H1 (cell line): ENCODE measurements around the gene ITLN1. TPM values are rescaled to one million over a fixed set of nuclear protein-coding genes. Genes with fewer than 3 reads are reported as not detected.

ENCODE experiments used
- CTCF ChIA-PET: fragments of 300-600 bp; sonication (Branson Sonifier 250); formaldehyde crosslinking; loops from one replicate; lab custom pipeline; 2021; ENCODE audit not compliant: partially characterized antibody; lab: Charles Lee
- POLR2A ChIA-PET: fragments of 300-600 bp; sonication (Branson Sonifier 250); formaldehyde crosslinking; loops from one replicate; lab custom pipeline; 2021; ENCODE audit warnings: inconsistent platforms; ENCODE audit not compliant: partially characterized antibody; lab: Charles Lee
- DNase-seq, 2 experiments: peaks; one replicate each; pipeline versions ENCODE4 v3.0.0 to v3.0.0-alpha.2; 2010 to 2022; ENCODE audit warnings: low spot score in 2 of 2, low read depth in 1 of 2, mixed read lengths in 1 of 2
- FAIRE-seq: peaks from 2 replicates; lab custom pipeline; 2011; peaks lifted over from hg19 to GRCh38; lab: Jason Lieb, UNC
- H2AFZ ChIP-seq: 2 replicates; pipeline ENCODE4 v1.8.1; 2012; ENCODE audit warnings: low read length, inconsistent platforms
- H2AK5ac ChIP-seq: 2 replicates; pipeline ENCODE4 v1.6.1; 2013; ENCODE audit warnings: low read depth, low read length
- H2BK120ac ChIP-seq: replicated peaks from 2 replicates; pipeline ENCODE3; 2013; ENCODE audit warnings: low read depth, low read length, inconsistent platforms
- H2BK12ac ChIP-seq: 2 replicates; pipeline ENCODE4 v1.6.1; 2013; ENCODE audit warnings: low read depth, low read length
- H2BK15ac ChIP-seq: 2 replicates; pipeline ENCODE4 v1.6.1; 2013; ENCODE audit warnings: low read length
- H2BK20ac ChIP-seq: 2 replicates; pipeline ENCODE4 v1.6.1; 2013; ENCODE audit warnings: low read length
- H2BK5ac ChIP-seq: 2 replicates; pipeline ENCODE4 v1.6.1; 2013; ENCODE audit warnings: low read depth, low read length
- H3K14ac ChIP-seq: 2 replicates; pipeline ENCODE4 v1.6.1; 2013; ENCODE audit warnings: inconsistent platforms; ENCODE audit not compliant: insufficient read length
- H3K18ac ChIP-seq: 2 replicates; pipeline ENCODE4 v1.6.1; 2013; ENCODE audit warnings: low read length; ENCODE audit errors: extremely low read depth
- H3K23ac ChIP-seq: 2 replicates; pipeline ENCODE4 v1.6.1; 2013; ENCODE audit warnings: inconsistent platforms; ENCODE audit not compliant: insufficient read length
- H3K23me2 ChIP-seq: 2 replicates; pipeline ENCODE4 v1.6.1; 2013; ENCODE audit warnings: low read depth, low read length
- H3K27ac ChIP-seq: 2 replicates; pipeline ENCODE4 v1.6.1; 2011; ENCODE audit warnings: low read depth, low read length, inconsistent platforms
- H3K27me3 ChIP-seq, 4 experiments: replicated peaks in 1 of 4; 1 replicate in 1 of 4; 2 replicates in 3 of 4; pipeline versions ENCODE4 v1.6.1 to v1.8.1; 2011 to 2013; ENCODE audit warnings: low read length in 3 of 4, mild to moderate bottlenecking in 3 of 4, inconsistent platforms in 2 of 4, mixed read lengths in 2 of 4, moderate library complexity in 1 of 4; ENCODE audit not compliant: control insufficient read depth in 3 of 4, insufficient read depth in 3 of 4; ENCODE audit errors: extremely low read depth in 1 of 4
- H3K36me3 ChIP-seq, 4 experiments: 2 replicates each; pipeline versions ENCODE4 v1.6.1 to v1.8.1; 2011 to 2013; ENCODE audit warnings: mild to moderate bottlenecking in 4 of 4, low read length in 3 of 4, moderate library complexity in 2 of 4, control low read depth in 1 of 4, inconsistent platforms in 1 of 4; ENCODE audit not compliant: insufficient read depth in 4 of 4, control insufficient read depth in 2 of 4
- H3K4ac ChIP-seq: replicated peaks from 2 replicates; pipeline ENCODE3; 2013; ENCODE audit warnings: low read length, low read depth, mixed read lengths, inconsistent platforms; ENCODE audit not compliant: insufficient read length
- H3K4me1 ChIP-seq, 4 experiments: replicated peaks in 1 of 4; 1 replicate in 1 of 4; 2 replicates in 3 of 4; pipeline versions ENCODE4 v1.6.1 to v1.8.1; 2011 to 2013; ENCODE audit warnings: low read length in 3 of 4, inconsistent platforms in 2 of 4, mixed read lengths in 1 of 4; ENCODE audit not compliant: insufficient read depth in 4 of 4, control insufficient read depth in 3 of 4
- H3K4me2 ChIP-seq, 2 experiments: 2 replicates each; pipeline versions ENCODE4 v1.6.1 to v1.8.1; 2011 to 2013; ENCODE audit warnings: low read depth in 2 of 2, low read length in 2 of 2, control low read depth in 1 of 2, inconsistent platforms in 1 of 2, mild to moderate bottlenecking in 1 of 2; ENCODE audit not compliant: insufficient read depth in 1 of 2
- H3K4me3 ChIP-seq, 4 experiments: fragments of 200-600, 300-600 bp in 1 of 4; sonication (generic), shearing (Covaris generic), sonication (Bioruptor Twin) in 1 of 4; 2 replicates each; pipeline versions ENCODE4 v1.5.1 to v1.8.1; 2011 to 2016; ENCODE audit warnings: low read length in 4 of 4, low read depth in 3 of 4, control low read depth in 2 of 4, inconsistent platforms in 2 of 4, mild to moderate bottlenecking in 2 of 4, mixed read lengths in 1 of 4, moderate library complexity in 1 of 4; ENCODE audit not compliant: insufficient read depth in 2 of 4; ENCODE audit errors: extremely low read depth in 1 of 4
- H3K56ac ChIP-seq: replicated peaks from 2 replicates; pipeline ENCODE3; 2013; ENCODE audit warnings: low read depth, mild to moderate bottlenecking, mixed read lengths, low read length, inconsistent platforms; ENCODE audit not compliant: insufficient read length
- H3K79me1 ChIP-seq: 2 replicates; pipeline ENCODE4 v1.6.1; 2013; ENCODE audit warnings: low read depth, low read length, control low read depth
- H3K79me2 ChIP-seq, 2 experiments: 2 replicates each; pipeline versions ENCODE4 v1.6.1 to v1.8.1; 2012 to 2013; ENCODE audit warnings: low read length in 2 of 2, mild to moderate bottlenecking in 2 of 2, inconsistent platforms in 1 of 2; ENCODE audit not compliant: insufficient read depth in 2 of 2, control insufficient read depth in 1 of 2
- H3K9ac ChIP-seq, 4 experiments: replicated peaks in 1 of 4; 1 replicate in 1 of 4; 2 replicates in 3 of 4; pipeline versions ENCODE4 v1.6.1 to v1.8.1; 2011 to 2013; ENCODE audit warnings: low read depth in 3 of 4, low read length in 3 of 4, control low read depth in 2 of 4, mild to moderate bottlenecking in 2 of 4, moderate library complexity in 2 of 4, inconsistent platforms in 1 of 4; ENCODE audit errors: extremely low read depth in 1 of 4
- H3K9me3 ChIP-seq, 2 experiments: 2 replicates each; pipeline versions ENCODE4 v1.6.1 to v1.8.1; 2012 to 2013; ENCODE audit warnings: mild to moderate bottlenecking in 2 of 2, moderate library complexity in 2 of 2, control low read depth in 1 of 2, inconsistent platforms in 1 of 2, low read depth in 1 of 2, low read length in 1 of 2, mixed read lengths in 1 of 2; ENCODE audit not compliant: insufficient read depth in 2 of 2
- H4K20me1 ChIP-seq, 2 experiments: replicated peaks in 1 of 2; 2 replicates each; pipeline versions ENCODE3 to v1.8.1; 2011 to 2013; ENCODE audit warnings: inconsistent platforms in 2 of 2, low read length in 2 of 2, mild to moderate bottlenecking in 1 of 2; ENCODE audit not compliant: insufficient read depth in 2 of 2, control insufficient read depth in 1 of 2
- H4K5ac ChIP-seq: 2 replicates; pipeline ENCODE4 v1.6.1; 2013; ENCODE audit warnings: low read length, low read depth, mixed read lengths, inconsistent platforms; ENCODE audit not compliant: insufficient read length
- H4K8ac ChIP-seq: 2 replicates; pipeline ENCODE4 v1.8.0; 2013; ENCODE audit warnings: mild to moderate bottlenecking, moderate library complexity, low read length, inconsistent platforms; ENCODE audit not compliant: insufficient read depth; ENCODE audit errors: extremely low read depth
- H4K91ac ChIP-seq: replicated peaks from 2 replicates; pipeline ENCODE3; 2013; ENCODE audit warnings: low read length, mixed read lengths, inconsistent platforms; ENCODE audit not compliant: insufficient read length
- BRCA1 ChIP-seq: IDR thresholded peaks from 2 replicates; pipeline ENCODE4 v1.6.1; 2012; ENCODE audit warnings: low read depth, low read length, improper control_type of control experiment
- CBX5 ChIP-seq: fragments of 300-800, 300-1000 bp; sonication (generic); IDR thresholded peaks from 2 replicates; pipeline ENCODE4 v1.7.1; 2016; ENCODE audit warnings: antibody characterized with exemption, low read length, low read depth
- CEBPB ChIP-seq: IDR thresholded peaks from 2 replicates; pipeline ENCODE4 v1.6.1; 2012; ENCODE audit warnings: low read depth, low read length
- EGR1 ChIP-seq: IDR thresholded peaks from 2 replicates; pipeline ENCODE4 v1.6.1; 2011; ENCODE audit warnings: low read depth, low read length, borderline replicate concordance
- EP300 ChIP-seq, 2 experiments: IDR thresholded peaks; 1 replicate in 1 of 2; 2 replicates in 1 of 2; pipeline ENCODE4 v1.6.1; 2011 to 2012; ENCODE audit warnings: low read depth in 2 of 2, low read length in 2 of 2, mild to moderate bottlenecking in 2 of 2, borderline replicate concordance in 1 of 2, inconsistent platforms in 1 of 2, moderate library complexity in 1 of 2
- KDM1A ChIP-seq: fragments of 200-600, 300-600 bp; sonication (generic); IDR thresholded peaks from 2 replicates; pipeline ENCODE4 v1.7.1; 2016; ENCODE audit warnings: mild to moderate bottlenecking, low read length, borderline replicate concordance
- KDM4A ChIP-seq: IDR thresholded peaks from one replicate; pipeline ENCODE4 v1.7.1; 2012; ENCODE audit warnings: low read depth, mild to moderate bottlenecking, moderate library complexity, low read length, inconsistent platforms; ENCODE audit not compliant: severe bottlenecking
- POLR2AphosphoS5 ChIP-seq: IDR thresholded peaks from 2 replicates; pipeline ENCODE4 v1.6.1; 2011; ENCODE audit warnings: low read depth, low read length
- RAD21 ChIP-seq, 2 experiments: IDR thresholded peaks in 1 of 2; conservative IDR thresholded peaks in 1 of 2; 2 replicates each; pipeline ENCODE4 v1.6.1; 2011; ENCODE audit warnings: low read depth in 2 of 2, low read length in 2 of 2, improper control_type of control experiment in 1 of 2, inconsistent platforms in 1 of 2, mild to moderate bottlenecking in 1 of 2, moderate library complexity in 1 of 2
- SIX5 ChIP-seq: IDR thresholded peaks from 2 replicates; pipeline ENCODE4 v1.6.1; 2011; ENCODE audit warnings: mild to moderate bottlenecking, low read depth, low read length
- SP2 ChIP-seq: IDR thresholded peaks from 2 replicates; pipeline ENCODE4 v1.6.1; 2012; ENCODE audit warnings: mild to moderate bottlenecking, low read length, inconsistent platforms
- SUZ12 ChIP-seq: fragments of 200-600 bp; sonication (generic); IDR thresholded peaks from 2 replicates; pipeline ENCODE4 v1.6.1; 2012; ENCODE audit warnings: mild to moderate bottlenecking, inconsistent platforms, low read length, moderate library complexity, mixed read lengths
- WGBS, 2 experiments: shearing (Covaris generic) in 1 of 2; methylation state at CpG; one replicate each; pipeline versions ENCODE4 v1.1.6 to v1.1.7; 2013 to 2015; ENCODE audit warnings: low lambda C conversion rate in 2 of 2, mixed read lengths in 2 of 2, inconsistent platforms in 1 of 2, low coverage in 1 of 2, missing lambda C conversion rate in 1 of 2; ENCODE audit not compliant: insufficient replicate concordance in 2 of 2, insufficient coverage in 1 of 2, insufficient read length in 1 of 2; ENCODE audit errors: extremely low coverage in 1 of 2, missing lambda C conversion rate in 1 of 2; 5-methylcytosine and 5-hydroxymethylcytosine counted together
- polyA plus RNA-seq, 7 experiments: library from polyadenylated mRNA; depleted of rRNA in 3 of 7; stranded (reverse) in 5 of 7; unstranded in 2 of 7; fragments of >200 nt in 5 of 7; fragments of 200-250 nt in 2 of 7; gene quantifications; 1 replicate in 5 of 7; 2 replicates in 1 of 7; 4 replicates in 1 of 7; pipeline versions ENCODE4 v1.2.1 to v1.2.3, GENCODE V29; 2011 to 2013; ENCODE audit warnings: missing spikeins in 2 of 7, mixed read lengths in 2 of 7
- total RNA-seq: library from RNA; stranded (reverse); fragmentation: NEBNext Ultra II Directional; extraction: Animal tissue kit (Norgen Biotek cat#: 25700); gene quantifications from 2 replicates; pipeline ENCODE4 v1.2.1, GENCODE V29; 2021
- TF ChIP-seq, protein P1 (sequence below): IDR thresholded peaks from 2 replicates; pipeline ENCODE4 v1.6.1; 2012; ENCODE audit warnings: inconsistent platforms
- TF ChIP-seq, protein P2 (sequence below): IDR thresholded peaks from 2 replicates; pipeline ENCODE4 v1.6.1; 2012; ENCODE audit warnings: inconsistent platforms

Gene ITLN1
- total and polyA plus RNA-seq, 2 of the 8 experiments (the other 6 are each of a cell fraction or from before 2014, with no cell fraction given), result not detected

DNA sequence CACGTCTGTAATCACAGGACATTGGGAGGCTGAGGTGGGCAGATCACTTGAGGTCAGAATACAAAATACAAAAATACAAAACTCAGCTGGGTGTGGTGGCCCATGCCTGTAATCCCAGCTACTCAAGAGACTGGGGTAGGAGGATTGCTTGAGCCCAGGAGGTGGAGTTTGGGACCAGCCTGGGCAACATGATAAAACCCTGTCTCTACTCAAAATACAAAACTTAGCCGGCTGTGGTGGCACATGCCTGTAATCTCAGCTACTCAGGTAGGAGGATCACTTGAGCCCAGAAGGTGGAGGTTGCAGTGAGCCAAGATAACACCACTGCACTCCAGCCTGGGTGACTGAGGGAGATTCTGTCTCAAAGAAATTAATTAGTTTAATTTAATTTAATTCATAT is 6.5 kb upstream of the ITLN1 start:
- Histone ChIP-seq H4K20me1 (no peaks in the 10 kb centered on the region), H3K79me2 (no peaks in the 10 kb centered on the region)
- TF ChIP-seq SP2, result no peak
- TF ChIP-seq, protein P1, sequence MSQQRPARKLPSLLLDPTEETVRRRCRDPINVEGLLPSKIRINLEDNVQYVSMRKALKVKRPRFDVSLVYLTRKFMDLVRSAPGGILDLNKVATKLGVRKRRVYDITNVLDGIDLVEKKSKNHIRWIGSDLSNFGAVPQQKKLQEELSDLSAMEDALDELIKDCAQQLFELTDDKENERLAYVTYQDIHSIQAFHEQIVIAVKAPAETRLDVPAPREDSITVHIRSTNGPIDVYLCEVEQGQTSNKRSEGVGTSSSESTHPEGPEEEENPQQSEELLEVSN, result no peak
- no peak for TF ChIP-seq CEBPB
- no peak for TF ChIP-seq BRCA1
- no peak for TF ChIP-seq RAD21 (IDR thresholded peaks at IDR 0.05 in 1 of 2, conservative IDR thresholded peaks at IDR 0.05 in 1 of 2; ENCODE audit: low read depth in 2 of 2, low read length in 2 of 2)
- no peak for TF ChIP-seq EP300 (IDR thresholded peaks at IDR 0.05; ENCODE audit: borderline replicate concordance in 1 of 2, low read depth in 2 of 2, low read length in 2 of 2)
- TF ChIP-seq KDM1A, result no peak
- no peak for TF ChIP-seq EGR1
- TF ChIP-seq CBX5, result no peak
- TF ChIP-seq, protein P2, sequence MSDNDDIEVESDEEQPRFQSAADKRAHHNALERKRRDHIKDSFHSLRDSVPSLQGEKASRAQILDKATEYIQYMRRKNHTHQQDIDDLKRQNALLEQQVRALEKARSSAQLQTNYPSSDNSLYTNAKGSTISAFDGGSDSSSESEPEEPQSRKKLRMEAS, result no peak
- TF ChIP-seq KDM4A, result no peak
- TF ChIP-seq POLR2AphosphoS5, result no peak
- TF ChIP-seq SIX5, result no peak
- no peak for TF ChIP-seq SUZ12

More for the DNA sequence above, 6.5 kb upstream of the ITLN1 start:
- Histone ChIP-seq H2BK120ac (no peak overlapping the region), H3K23me2 (no peaks in the 10 kb centered on the region; the same call in 1 of the 2 replicates), H3K9me3 (peaks cover 0 to 6% of the 10 kb centered on the region in 2 experiments; a peak in 1 of 4 replicates), H2AFZ (no peak overlapping the region), H3K56ac (no peak overlapping the region), H3K18ac (no peak overlapping the region), H3K23ac (no peak overlapping the region), H3K4ac (no peak overlapping the region), H2BK20ac (no peak overlapping the region), H4K5ac (no peak overlapping the region), H4K91ac (no peak overlapping the region), H3K4me2 (no peak overlapping the region), H2BK5ac (no peak overlapping the region), H2AK5ac (no peak overlapping the region), H3K27me3 (no peaks in the 10 kb centered on the region), H4K8ac (no peak overlapping the region), H3K27ac (no peak overlapping the region), H3K79me1 (no peaks in the 10 kb centered on the region), H2BK12ac (no peak overlapping the region), H3K14ac (no peak overlapping the region), H3K36me3 (no peaks in the 10 kb centered on the region; a peak in 1 of 8 replicates), H2BK15ac (no peak overlapping the region), H3K4me1 (no peaks in the 10 kb centered on the region), H3K9ac (no peak overlapping the region), H3K4me3 (no peak overlapping the region)
- DNase-seq (no peak), FAIRE-seq (no peak)
- 74% methylated on average over 2 of the region's 2 CpGs; no CpG with 5 or more reads in 1 of the 2 experiments for WGBS, 2 experiments
- CTCF ChIA-PET, result interaction anchor here (1.7 to 2.0 kb wide), 3 partner anchors 14 to 115 kb away, joined by 4 to 8 read pairs (median 4); no protein-coding TSS in a partner anchor
- POLR2A ChIA-PET, result no interaction called here
